G401.6 (cell line): ENCODE results near the gene CCDC178.

Experiments used
- FAIRE-seq: peaks from 2 replicates; lab custom pipeline; 2012; peaks lifted over from hg19 to GRCh38; lab: Jason Lieb, UNC

CCDC178 gene

DNA sequence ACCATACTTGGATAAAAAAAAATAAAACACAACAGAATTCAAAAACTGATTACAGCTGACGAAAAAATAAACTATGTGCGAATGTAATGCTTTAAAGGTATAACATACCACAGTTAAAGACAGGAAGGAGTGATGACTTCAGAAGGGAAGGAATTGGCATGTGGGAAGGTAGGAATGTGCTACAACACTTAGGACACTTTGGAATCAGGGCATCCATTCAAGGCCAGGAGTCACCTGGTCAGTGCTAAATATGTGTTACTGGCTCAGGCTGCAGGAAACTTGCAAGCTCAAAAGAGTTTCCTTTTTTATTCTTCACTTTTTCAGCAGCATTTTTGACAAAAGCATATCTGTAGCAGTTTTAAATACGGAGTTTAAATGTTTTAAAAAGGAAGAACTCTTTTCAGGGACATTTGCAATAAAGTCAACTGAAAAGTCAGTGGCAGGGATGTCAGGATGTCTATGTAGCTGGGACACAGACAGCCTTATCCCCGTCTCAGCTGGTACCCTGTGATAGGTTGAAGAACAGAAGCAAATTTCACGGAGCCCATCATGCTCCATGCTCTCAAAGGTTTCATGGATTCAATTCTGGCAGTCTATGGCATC is 529.7 kb downstream of the CCDC178 start:
- no peak for FAIRE-seq

DNA sequence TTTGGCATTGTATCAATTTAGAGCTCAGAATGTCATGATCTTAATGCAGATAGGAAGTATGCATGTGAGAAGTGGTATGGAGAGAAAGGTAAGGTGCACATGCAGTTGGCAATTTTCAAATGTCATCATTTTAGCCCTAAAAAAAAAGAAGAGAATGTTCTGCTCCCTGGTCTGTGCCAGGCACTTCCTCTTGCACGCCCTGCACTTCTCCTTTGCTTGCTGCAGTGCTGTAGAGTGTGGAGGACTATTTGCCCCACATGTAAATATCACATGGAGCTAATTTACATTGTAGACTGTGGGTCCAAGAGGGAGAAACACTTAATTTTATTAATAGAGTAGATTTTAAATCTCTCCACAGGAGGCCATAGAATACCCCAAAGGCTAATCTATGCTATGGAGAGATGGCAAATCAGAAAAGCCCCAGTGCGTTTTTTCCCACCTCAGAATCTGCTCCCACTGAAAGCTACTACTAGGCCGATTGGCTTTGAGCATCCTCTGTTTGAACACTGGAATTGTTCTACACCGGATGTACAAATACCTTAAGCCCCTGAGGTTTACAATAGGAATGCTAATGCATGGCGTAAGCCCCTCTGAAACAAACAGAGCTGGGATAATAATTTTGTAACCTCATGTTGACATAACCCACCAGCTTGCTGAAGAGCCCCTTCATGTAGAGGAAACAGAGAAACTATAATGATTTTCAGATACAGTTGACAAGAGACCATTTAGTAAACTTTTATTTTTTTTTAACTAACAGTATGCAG is 530.5 kb downstream of the CCDC178 start:
- FAIRE-seq, result no peak

DNA sequence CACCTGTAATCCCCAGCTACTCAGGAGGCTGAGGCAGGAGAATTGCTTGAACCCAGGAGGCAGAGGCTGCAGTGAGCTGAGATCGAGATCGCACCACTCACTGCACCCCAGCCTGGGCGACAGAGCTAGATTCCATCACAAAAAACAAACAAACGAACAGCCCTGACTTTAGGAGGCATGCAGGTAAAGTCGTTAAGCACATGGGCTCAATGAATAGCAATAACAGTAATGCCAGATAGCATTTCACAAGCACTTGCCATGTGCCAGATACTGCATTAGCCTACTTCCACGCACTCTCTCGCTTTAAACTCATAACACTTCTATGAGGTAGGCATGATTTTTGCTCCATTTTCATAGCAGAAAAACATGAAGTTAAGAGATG is 532.1 kb downstream of the CCDC178 start:
- FAIRE-seq, result no peak

DNA sequence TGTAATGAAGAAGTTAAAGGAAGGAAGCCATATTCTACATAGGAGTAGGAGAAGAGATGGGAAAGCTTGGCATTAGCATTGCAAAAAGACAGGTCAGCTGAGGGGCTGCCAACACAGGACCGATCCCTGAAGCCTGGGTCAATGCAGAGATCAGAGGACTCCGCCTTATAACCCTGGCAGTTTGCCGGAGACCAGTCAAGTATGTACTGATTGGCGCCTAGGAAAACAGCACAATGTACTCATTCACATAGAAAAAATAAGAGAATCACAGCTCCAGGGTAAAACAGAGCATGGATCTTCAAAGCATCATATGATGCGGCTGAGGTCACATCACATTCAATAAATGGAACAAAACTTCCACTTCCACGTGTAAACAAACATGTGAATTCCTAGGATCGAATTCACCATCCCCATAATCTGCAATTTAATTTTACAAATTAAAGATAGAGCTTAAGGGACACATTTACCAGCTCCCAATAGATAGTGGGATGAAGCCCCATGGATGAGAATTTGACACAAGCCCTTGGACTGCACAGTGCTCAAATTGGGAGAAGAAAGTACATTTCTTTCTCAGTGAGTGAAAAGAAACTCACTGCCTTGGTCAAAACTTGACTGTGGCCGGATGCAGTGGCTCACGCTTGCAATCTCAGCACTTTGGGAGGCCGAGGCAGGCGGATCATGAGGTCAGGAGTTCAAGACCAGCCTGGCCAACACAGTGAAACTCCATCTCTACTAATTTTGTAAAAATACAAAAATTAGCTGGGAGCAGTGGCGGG is 532.7 kb downstream of the CCDC178 start:
- no peak for FAIRE-seq

DNA sequence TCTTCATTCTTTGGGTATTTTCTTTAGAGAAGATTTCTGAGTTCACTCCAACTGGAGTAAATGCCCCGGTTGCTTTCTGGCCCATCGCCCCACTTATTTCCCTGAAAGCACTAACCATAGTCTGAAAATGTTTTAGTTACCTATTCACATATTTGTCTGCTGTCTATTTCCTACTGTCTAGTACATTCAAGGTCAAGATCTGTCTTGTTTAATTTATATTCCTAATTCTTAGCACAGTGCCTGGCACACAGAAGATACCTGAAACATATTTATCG is 533.3 kb downstream of the CCDC178 start:
- no peak for FAIRE-seq

DNA sequence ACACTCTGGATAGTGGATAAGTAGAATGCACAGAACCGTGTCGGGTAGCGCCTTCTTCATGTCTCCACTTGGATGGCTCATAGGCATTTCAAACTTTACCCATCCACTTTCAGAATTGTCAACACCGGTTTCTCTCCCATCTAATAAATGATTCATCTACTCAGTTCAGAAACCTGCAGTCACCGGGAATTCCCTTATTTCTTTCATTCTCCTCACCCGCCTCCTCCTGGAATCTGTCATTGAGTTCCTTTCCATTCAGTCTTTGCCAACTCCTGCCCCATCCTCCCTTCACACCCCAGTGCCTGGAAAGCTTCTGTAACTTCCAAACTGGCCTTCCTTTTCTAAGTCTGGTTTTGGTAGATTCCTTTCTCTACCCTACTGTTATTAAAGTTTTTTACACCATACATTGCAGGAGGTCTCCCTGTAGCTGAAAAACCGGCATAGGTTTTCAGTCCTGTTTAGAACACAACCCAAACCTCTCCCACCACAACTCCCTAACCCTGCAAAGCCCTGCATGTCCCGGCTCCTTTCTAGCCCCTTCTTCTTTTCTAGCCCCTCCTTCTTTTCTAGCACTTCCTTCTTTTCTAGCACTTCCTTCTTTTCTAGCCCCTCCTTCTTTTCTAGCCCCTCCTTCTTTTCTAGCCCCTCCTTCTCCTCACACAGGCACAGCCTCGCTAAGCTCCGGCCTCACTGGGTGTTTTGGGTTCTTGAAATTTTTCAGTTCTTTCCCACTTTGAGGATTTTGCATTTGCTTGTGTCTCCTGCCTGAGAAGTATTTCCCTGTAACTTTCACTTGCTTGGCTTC is 533.8 kb downstream of the CCDC178 start:
- no peak for FAIRE-seq

DNA sequence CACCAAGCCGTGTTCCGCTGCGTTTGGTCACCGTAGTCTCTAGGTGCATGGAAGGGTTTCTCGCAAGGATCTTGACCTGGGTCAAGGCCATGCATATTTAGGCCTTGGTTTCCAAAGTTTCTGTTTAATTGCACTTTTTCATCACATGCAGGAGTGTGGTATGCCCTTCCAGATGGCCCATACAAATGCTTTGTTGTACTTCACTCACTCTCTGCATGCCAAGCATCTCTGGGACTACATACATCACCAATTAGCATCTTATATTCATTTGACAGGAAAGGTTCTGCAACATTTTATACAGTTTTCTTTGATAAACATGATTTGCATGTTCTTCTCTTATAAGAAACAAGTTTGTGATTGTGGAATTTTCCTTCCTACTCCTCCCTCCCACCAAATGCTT is 534.9 kb downstream of the CCDC178 start:
- FAIRE-seq, result no peak

DNA sequence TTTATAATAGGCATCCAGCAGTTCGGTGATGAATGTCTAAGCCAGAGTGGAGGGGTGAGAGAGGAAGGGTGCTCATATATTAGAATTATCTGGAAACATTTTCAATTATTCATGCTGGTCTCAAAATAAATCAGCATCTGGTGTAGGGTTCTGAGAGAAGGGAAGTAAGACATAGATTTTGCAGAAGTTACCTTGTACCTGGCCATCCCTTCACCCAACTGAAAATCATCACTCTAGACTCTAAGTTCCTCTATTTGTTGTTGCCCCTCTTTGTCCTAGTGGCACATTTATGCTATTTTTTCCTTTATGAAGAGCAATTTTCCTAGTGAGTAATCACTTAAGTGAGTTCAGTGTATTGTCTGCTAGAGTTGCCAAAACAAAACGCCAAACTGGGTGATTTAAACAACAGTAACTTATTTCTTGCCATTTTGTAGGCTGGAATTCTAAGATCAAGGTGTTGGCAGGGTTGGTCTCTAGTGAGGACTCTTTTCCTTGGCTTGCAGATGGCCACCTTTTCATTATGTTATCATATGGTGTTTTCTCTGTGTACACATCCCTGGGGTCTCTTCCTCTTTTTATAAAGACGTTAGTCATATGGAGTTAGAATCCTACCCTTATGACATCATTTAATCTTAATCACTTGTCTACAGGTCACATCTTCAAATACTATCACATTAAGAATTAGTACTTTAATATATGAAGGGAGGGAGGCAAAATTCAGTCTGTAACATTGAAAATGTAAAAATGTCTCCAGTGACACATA is 537.8 kb downstream of the CCDC178 start:
- FAIRE-seq, result no peak

DNA sequence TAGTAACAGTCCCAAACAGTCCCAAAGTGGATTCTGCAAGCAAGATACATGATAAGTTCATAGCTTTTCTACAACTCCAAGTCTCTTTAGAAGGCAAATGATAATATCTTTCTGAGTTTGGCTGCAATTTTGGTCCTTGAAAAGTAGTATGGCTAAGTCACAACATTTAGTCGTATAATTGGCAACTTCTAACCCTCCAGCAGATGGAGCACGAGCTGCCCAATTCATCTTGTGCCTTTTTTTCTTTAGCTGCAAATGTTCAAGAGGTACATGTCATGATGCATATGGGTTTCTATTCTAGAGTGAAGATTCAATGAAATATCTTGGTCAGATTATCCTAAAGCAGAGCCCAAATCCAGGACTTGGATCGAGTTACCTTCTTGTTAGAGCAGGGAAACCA is 540.7 kb downstream of the CCDC178 start:
- FAIRE-seq, result no peak

DNA sequence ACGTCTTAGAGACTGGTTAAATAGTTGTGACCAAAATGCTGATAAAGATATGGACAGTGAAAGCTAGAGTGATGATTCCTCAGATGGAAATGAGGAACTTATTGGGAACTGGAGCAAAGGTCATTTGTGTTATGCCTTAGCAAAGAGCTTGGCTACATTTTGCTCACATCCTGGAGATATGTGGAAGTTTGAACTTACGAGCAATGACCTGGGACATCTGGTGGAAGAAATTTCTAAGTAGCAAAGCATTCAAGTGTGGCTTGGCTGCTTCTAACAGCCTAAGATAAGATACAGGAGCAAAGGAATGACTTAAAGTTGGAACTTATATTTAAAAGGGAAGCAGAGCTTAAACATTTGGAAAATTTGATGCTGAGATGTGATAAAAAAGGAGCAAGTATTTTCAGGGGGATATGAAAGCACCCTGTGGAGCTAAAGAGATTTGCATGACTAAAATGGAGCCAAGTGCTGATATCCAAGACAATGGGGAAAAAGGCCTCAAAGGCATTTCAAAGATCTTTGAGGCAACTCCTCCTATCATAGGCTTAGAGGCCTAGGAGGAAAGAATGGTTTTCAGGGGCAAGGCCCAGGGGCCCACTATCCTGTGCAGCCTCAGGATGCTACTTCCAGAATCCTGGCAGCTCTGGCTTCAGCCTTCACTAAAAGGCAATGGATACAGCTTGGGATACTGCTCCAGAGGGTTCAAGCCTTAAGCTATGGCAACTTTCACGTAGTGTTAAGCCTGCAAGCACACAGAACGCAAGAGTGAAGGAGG is 543.6 kb downstream of the CCDC178 start:
- FAIRE-seq, result no peak

DNA sequence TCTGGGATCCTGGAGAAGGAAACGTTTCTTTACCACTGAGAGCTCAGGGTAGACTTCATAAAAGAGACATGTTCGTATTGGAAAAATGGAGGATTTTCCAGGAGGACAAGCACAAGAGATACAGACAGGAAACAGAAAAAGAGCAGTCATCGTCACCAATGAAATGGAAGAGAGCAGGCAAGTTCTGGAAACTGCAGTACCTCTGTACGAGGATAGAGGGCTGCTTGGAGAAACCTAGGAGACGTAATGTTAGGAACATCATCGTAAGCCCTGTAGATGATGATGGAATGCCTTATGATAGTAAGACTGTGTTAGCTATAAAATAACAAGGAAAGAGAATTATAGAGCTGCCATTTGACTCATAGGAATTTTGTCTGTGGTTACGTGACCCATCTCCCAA is 546.6 kb downstream of the CCDC178 start:
- no peak for FAIRE-seq

DNA sequence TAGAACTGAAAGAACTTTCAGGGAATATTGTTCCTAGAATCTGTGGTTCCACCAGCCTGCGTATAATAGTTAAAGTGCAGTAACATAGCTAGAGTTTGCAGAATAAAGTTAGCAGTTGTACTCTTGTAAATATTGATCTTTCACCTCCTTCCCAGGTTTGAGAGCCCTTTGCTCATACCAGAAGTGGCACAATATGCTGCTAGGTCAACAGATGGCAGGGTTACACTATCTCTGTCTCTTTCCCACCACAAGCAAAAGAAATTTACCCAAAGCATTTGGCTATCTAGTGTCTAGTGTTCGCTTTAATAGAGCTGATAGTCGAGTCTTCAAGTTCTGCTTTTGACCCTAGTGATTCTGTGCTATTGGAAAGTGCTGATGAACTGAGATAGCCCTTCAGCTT is 548.7 kb downstream of the CCDC178 start:
- no peak for FAIRE-seq

DNA sequence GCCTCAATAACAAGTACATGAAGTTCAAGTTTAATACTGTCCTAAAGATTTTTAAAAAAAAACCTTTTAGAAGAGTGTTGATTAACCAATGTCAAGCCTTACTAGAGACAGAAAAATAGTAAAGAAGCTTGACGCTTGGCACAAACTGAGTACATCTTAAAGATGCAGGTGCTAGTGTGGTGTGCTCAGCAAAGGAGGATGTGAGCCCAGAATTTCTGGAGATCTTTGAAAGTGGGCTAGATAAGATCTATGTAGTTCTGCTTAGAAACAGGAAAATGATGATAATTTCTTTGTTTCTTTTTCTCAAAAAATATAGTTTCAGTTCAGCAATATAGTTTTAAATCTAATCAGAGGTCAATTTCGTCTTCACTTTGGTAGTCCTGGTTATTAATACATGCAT is 549.4 kb downstream of the CCDC178 start:
- no peak for FAIRE-seq

DNA sequence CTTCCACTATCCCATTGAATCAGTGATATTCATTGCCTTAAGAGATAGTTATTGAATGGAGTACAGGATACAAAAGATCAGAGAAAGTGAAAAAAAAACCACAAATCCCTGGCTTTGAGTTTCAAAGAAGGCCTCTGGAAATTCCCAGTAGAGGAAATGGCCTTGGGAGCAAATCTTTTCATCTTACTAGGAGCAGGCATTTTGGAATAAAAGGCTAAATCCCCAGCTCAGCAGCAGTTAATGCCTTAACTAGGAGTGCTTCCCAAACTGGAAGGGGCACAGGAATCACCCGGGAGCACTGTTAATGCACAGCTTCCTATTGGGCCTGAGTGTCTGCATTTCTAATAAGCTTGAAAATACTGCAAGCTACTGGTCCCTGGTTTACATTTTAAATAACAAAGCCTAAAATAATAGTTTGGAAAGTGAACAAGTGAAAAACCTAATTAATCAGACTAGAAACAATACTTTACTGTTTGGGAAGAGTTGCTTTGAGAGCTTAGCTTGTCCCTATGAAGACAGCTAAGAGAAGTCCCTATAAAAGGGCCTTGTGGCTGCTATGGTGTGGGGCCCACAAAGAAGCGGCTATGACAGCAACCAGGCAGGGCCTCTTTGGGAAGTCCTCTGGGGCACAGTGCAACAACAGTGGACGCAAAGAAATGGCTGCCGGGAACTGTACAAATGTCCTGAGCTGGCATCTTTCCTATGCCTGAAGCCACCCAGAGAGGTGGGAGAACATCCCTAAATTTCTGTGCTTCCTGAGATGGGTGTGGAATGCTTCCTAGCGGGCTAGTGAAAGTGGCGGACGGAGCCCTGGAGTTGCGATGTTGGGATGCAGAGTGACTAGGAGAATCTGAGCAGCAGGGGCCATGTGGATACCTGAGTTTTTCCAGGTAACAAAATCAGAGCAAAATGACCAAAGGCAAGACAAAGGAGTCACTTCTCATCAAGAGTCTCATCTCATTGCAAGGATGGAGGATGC is 550.6 kb downstream of the CCDC178 start:
- FAIRE-seq, result no peak

DNA sequence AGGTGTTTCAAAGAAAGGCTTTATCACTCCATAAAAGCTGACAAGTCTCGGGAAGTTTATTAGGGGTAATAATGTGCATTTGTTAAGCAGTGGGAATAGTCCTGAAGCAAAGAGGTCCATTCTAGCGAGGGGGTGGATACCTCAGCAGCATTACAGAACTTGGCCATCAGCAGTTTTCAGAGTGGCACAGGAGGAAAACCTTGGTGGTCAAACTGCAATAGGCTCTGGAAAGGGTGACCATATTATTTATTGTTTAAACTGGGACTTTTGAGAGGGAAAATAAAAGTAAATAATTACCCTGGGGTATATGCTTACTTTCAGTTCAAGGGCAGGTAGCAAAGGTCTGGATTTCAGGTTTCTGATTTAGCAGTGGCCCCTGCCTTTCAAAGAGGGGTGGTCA is 552.2 kb downstream of the CCDC178 start:
- FAIRE-seq, result no peak
